ENCODE measurements around the gene FRMPD1.
A peak's percentile ranks its signal among the peaks of the same experiment; 100 is the strongest.

Gene FRMPD1

DNA sequence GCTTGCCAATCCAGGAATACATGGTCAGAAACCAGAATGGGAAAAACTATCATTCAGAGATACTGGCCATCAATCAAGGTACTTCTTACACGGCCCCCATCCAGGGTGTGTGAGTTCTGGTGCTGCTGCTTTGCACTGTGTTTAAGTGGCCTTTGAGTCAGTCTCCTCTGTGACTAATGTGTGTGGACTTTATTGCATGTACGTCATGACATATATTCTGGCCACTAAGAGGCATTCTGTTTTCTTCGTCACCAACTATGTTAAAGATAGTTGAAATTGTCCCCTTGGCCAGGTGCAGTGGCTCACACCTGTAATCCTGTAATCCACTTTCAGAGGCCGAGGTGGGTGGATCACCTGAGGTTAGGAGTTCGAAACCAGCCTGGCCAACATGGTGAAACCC, 125.6 kb downstream of the FRMPD1 start:
- DNase-seq (ENCODE audit: low spot score), result no peak

DNA sequence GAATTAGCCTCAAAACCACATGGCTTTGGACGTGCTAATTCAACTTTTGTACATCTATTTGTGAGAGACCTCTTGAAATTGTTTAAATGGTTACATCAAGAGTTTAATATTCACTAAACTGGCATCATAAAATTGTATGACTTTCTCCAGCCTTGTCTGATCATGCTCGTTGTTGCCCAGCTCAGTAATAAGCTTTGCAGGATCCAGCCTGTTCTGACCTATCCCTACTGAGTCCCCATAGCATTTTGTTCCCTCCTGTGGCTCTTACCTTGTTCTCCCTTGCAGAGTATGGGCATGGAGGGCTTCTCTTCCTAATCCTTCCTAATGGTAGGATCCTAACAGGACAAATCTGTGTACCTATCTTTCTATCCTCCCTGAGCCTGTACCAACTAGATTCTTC, 127.8 kb downstream of the FRMPD1 start:
- no peak for DNase-seq (ENCODE audit: low spot score)

DNA sequence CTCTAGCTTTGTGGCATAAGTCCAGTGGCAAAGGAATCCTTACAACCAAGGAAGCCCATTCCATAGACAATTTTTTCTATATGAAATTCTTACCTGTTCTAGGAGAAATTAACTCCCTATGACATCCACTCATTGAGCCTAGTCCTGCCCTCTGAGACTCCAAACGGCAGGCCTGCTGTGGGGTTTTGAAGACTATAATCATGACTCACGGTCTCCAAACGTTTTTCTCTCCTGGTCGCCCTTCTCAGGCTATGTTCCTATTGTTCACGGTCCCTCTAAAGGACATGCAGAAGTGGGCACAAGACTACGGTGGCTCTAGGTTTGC, 133.5 kb downstream of the FRMPD1 start:
- DNase-seq (ENCODE audit: low spot score), result no peak

DNA sequence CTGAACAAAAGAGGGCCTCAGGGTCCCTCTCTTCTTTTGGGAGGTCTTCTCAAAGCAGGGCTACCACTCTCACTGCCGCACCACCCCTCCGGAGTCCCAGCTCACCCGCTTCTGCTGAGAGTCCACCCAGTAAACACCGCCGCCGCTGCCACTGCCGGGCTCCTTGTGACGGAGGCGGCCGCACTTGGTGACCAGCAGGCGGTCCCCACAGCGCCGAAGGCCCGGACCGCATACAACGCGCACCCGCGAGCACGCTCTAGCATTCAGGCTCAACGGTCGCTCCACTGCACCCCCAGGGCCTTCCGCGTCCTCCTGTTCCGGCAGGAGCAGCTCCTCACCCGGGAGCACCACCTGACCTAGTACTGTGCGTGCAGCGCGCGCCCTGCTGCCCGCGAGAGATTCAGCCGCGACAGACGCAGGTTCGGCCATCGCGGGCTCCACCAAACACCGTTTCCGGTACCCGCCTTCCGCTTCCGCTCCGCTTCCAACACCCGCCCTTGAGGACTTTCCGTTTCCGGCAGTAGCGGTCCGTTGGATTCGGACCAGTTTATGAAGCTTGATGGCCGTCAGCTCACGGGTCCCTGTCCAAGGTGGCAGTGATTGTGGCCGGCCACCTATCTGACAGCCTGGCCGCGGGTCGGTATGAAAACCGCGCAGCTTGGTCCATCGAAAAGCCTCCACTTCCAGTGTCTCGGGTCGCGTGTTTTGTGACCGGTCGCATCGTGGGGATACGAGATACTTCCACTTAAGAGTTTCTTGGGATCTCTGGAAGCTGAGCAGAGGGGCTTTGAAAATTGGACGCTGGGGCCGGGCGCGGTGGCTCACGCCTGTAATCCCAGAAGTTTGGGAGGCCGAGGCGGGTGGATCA, 134.1 kb downstream of the FRMPD1 start, which contains the start of gene EXOSC3:
EXOSC3 (minus strand) TSS at position 449 of the 868 bp plus-strand sequence; CDS start at position 429, 20 bp downstream.
- peak; percentile 87 for DNase-seq (ENCODE audit: low spot score)

DNA sequence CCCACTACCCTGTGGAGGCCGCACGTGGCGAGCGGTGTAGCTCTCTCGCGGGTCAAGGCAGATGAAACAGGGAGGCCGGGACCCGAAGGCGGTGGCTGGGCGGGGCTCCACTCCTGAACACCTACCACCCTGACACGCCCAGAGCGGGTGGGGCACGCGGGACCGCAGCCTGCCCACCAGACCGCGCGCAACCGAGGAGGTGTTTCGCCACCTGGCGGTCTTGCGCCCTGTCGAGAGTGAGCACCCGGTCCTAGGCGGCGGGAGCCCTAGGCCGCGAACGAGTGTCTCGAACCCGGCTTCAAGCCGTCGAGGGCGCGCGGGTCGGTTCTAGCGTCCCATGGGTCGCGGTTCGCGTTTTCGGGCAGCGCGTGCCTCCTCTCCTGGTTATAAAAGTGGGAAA, 136.3 kb downstream of the FRMPD1 start:
- no peak for DNase-seq (ENCODE audit: low spot score)

DNA sequence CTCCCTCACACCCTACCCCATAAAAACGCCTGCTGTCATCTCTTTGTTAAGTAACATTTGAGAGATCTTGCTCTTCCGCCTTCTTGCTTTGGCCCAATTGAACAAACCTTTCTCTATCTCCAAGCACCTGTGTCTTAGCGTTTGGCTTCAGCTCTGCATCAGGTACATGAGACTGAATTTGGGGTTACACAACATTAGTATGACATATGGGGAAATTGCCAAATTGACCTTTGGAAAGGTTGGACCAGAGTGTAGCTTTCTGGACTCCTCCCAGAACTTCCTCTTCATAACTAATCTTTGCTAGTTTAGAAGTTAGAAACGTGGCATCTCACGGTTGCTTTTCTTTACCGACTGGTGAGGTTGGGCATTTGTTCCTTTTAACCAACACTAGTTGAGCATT, 137.6 kb downstream of the FRMPD1 start:
- DNase-seq (ENCODE audit: low spot score), result no peak

DNA sequence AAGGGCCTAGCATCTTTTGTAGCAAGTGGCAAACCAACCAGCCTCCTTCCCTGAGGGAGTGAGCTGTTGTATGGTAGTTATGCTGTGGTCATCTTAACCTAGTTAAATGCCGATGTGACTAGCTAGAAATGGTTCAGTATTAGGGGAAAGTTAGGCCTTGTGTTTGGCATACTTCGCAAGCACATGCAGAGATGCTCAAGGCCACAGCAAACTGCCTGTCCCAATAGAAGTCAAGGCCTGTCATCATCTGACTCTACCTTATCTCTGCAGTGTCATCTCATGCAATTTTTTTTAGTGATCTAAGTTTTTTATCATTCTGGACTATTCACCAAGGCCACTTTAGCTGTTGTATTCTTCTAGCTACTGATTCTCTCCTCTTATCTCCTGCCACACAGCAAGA, 139.3 kb downstream of the FRMPD1 start:
- no peak for DNase-seq (ENCODE audit: low spot score)

DNA sequence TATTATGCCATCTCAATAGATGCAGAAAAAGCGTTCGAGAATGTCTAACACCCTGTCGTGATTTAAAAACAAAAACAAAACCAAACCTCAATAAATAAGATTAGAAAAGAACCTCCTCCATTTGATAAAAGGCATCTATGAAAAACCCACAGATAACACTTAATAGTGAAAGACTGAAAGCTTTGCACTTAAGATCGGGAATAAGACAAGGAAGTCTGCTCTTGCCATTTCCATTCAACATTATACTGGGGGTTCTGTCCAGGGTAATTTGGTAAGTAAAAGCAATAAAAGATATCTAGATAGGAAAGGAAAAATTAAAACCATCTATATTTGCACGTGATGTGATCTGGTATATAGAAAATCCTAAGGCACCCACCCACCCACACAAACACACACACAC, 141.4 kb downstream of the FRMPD1 start:
- DNase-seq (ENCODE audit: low spot score), result no peak

DNA sequence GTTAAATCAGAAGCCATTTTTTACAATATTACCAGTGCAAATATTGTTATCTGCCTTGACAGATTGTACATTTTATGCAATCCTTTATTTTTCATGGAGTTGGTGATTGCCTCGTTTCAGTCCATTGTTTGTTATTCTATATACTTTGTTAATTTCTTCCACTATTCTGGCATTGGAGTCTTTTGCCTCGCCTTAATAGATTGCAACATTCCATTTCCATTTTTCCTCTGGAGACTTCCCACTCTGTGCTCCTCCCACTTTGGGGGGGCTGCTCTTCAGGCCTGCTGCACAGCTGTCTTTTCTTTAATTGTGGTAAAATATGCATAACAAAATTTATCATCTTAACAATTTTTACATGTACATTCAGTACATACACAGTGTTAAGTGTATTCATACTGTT, 145.5 kb downstream of the FRMPD1 start:
- DNase-seq (ENCODE audit: low spot score), result no peak

Data from putamen (tissue), 1 donor.